ENCODE data around the gene HSPB1.

DNA sequence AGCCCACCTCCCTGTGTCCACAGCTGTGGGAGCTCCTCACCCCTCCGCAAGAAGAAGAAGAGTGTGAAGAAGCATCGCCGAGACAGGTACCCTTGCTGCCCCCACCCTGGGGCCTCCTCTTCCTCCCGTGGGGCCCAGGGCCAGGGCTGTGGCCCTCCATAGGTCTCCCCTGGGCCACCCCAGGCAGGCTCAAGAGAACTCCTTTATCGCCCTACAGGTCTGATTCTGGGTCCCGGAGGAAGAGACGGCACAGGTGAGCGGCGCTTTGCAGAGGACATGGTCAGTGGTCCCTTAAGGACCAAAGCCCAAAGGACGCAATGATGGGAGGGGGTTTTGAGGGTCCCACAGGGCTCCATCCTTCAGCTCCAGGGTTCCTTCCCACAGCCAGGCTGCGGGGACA, 41.1 kb upstream of the HSPB1 start:
- TF ChIP-seq, protein P1, sequence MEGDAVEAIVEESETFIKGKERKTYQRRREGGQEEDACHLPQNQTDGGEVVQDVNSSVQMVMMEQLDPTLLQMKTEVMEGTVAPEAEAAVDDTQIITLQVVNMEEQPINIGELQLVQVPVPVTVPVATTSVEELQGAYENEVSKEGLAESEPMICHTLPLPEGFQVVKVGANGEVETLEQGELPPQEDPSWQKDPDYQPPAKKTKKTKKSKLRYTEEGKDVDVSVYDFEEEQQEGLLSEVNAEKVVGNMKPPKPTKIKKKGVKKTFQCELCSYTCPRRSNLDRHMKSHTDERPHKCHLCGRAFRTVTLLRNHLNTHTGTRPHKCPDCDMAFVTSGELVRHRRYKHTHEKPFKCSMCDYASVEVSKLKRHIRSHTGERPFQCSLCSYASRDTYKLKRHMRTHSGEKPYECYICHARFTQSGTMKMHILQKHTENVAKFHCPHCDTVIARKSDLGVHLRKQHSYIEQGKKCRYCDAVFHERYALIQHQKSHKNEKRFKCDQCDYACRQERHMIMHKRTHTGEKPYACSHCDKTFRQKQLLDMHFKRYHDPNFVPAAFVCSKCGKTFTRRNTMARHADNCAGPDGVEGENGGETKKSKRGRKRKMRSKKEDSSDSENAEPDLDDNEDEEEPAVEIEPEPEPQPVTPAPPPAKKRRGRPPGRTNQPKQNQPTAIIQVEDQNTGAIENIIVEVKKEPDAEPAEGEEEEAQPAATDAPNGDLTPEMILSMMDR (IDR thresholded peaks at IDR 0.05), result no peak
- TF ChIP-seq, protein P2, sequence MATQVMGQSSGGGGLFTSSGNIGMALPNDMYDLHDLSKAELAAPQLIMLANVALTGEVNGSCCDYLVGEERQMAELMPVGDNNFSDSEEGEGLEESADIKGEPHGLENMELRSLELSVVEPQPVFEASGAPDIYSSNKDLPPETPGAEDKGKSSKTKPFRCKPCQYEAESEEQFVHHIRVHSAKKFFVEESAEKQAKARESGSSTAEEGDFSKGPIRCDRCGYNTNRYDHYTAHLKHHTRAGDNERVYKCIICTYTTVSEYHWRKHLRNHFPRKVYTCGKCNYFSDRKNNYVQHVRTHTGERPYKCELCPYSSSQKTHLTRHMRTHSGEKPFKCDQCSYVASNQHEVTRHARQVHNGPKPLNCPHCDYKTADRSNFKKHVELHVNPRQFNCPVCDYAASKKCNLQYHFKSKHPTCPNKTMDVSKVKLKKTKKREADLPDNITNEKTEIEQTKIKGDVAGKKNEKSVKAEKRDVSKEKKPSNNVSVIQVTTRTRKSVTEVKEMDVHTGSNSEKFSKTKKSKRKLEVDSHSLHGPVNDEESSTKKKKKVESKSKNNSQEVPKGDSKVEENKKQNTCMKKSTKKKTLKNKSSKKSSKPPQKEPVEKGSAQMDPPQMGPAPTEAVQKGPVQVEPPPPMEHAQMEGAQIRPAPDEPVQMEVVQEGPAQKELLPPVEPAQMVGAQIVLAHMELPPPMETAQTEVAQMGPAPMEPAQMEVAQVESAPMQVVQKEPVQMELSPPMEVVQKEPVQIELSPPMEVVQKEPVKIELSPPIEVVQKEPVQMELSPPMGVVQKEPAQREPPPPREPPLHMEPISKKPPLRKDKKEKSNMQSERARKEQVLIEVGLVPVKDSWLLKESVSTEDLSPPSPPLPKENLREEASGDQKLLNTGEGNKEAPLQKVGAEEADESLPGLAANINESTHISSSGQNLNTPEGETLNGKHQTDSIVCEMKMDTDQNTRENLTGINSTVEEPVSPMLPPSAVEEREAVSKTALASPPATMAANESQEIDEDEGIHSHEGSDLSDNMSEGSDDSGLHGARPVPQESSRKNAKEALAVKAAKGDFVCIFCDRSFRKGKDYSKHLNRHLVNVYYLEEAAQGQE (IDR thresholded peaks at IDR 0.05; ENCODE audit: insufficient read depth in 1 of 2, low read depth in 2 of 2, low read length in 1 of 2), result no peak
- TF ChIP-seq POLR2AphosphoS5 (IDR thresholded peaks at IDR 0.05; ENCODE audit: low read depth, low read length), result no peak

All from Panc1 (cell line).